ENCODE data around the gene SPEM3.

SPEM3 gene

DNA sequence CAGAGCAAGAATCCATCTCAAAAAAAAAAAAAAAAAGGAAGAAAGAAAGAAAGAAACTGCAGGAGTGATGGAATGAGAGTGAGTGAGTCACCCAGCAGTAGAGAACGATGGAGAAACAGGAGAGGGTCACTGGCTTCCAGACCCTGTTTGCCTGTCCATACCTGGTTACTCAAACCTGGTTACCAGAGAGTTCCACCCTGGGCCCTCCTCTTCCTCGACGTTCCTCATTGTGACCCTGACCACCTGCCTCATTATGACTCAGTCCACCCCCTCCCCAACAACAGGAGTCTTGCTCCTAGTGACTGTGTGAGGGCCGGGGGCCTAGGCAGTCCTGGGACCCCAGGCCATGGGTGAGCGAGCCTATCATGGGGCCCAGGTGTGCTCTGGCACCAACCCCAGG lies at the start of gene SPEM3:
Gene SPEM3 (plus strand): TSS at position 301 of the 400 bp plus-strand sequence. CDS start 46 bp downstream, at position 347.
- no peak for DNase-seq (ENCODE audit: low spot score)

DNA sequence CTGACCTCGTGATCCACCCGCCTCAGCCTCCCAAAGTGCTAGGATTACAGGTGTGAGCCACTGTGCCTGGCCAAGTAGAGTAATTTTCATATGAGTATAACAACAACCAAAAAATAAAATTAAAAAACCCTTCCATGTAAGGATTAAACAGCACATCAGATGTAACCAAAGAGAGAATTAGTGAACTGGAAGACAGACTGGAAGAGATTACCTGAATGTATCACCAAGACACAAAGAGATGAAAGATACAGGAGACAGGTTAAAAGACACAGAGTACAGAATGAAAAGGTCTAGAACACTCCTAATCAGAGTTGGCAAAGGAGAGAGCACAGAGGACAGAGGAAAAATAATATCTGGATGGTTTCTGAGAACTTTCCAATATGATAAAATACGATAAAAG lies 49.5 kb upstream of the SPEM3 start:
- no peak for DNase-seq (ENCODE audit: low spot score)

DNA sequence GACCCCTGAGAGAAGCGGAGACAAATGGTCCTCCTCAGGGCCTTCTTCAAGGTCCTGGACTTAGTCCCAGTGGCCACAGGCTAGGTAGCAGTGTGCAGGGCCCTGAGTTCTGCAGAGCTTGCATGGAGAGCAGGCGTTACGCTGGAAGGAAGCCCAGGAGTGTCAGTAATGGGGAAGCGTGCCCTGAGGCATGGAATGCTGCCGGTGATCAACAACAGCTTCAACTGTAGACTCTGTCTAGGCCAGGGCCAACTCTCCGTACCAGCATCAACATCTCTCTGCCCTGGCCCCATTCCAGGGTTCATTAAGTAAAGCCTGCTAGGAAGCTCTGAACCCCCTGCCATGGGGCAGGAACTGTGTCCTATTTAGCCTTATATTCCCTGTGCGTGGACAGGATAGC lies 48.3 kb upstream of the SPEM3 start:
- DNase-seq (ENCODE audit: low spot score), result no peak

DNA sequence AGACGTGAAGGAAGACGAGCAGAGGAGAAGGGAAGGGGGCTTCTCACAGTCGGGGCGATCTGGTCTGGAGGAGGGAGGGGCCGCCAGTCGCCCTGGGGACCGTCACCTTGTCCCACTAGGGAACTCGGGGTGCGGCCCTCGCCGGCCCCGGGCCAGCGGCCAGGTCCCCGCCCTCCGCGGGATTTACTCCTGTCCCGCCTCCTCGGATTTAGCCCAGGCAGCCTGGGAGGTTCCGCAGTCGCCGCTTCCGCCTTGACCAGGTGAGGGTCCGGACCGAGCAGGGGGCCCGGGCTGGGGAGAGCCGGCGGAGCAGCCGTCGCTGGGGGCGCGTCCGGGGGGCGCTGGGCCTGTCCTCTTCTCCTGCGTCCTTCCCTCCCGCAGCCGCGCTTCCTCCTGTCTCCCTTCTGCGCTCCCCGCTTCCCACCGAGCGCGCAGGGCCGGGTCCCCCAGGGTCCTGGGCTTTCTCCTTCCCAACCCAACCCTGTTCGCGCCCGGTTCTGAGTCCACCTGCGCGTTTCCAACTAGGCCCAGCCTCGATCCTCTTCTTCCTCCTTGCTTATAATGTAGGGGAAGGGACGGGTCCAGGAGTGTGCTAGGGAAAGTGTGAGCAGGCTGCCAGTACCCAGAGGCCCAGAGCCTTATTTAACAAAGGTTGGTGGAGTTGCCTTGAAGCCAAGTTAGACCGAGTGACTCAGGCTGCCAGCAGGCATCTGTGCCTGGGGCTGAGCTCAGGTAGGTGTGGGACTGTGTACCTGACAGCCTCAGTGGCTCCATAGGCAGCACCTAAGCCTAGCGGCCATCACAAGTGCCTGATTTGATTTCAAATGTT lies 47.6 kb upstream of the SPEM3 start, which contains the start of gene TNK1:
Gene TNK1 (plus strand): TSS at position 235 of the 829 bp plus-strand sequence. CDS start 1,838 bp downstream, outside the sequence.
- no peak for DNase-seq (ENCODE audit: low spot score)

DNA sequence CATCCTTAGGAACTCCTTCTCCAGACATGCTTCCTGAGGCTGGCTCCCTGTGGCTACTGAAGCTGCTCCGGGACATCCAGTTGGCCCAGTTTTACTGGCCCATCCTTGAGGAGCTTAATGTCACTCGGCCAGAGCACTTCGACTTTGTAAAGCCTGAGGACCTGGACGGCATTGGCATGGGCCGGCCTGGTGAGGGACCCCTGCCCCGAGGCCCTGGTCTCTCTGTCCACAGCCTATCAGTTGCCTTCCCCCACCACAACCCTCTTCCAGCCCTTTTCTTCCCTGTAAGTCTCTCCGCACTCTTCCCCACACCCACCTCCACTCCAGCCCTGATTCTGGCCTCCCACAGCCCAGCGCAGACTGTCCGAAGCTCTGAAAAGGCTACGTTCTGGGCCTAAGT lies 45.8 kb upstream of the SPEM3 start:
- DNase-seq (ENCODE audit: low spot score), result no peak

DNA sequence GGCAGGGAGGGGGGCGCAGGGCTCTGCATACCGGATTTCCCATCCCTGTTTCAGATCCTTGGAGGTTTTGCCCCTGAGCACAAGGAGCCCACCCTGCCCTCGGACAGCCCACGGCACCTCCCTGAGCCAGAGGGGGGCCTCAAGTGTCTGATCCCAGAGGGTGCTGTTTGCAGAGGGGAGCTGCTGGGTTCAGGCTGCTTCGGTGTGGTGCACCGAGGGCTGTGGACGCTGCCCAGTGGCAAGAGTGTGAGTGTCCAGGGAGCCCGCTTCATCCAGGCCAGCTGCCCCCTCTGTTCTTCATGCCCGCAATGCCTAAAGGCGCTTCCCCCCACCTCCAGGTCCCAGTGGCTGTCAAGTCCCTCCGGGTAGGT lies 45.3 kb upstream of the SPEM3 start:
- no peak for DNase-seq (ENCODE audit: low spot score)

DNA sequence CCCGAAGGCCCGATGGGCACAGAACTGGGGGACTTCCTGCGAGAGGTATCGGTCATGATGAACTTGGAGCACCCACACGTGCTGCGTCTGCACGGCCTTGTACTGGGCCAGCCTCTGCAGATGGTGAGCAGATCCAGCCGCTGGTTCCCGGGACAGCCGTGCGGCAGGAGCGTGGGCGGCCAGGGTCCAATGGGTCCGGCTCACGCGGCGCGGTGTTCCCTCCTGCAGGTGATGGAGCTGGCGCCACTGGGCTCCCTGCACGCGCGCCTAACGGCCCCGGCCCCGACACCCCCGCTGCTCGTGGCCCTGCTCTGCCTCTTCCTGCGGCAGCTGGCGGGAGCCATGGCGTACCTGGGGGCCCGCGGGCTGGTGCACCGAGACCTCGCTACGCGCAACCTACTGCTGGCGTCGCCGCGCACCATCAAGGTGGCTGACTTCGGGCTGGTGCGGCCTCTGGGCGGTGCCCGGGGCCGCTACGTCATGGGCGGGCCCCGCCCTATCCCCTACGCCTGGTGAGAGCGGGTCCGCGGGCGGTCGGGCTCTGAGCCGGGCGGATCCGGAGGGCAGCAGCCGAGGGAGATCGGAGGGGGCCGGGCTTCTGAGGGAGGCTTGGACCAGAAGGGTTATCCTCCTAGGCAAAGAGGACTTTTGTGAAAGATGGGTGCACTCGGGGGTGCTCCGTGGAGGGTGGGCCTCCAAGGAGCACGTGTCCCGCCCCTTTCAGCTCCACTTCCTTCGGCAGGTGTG lies 44.7 kb upstream of the SPEM3 start:
- no peak for DNase-seq (ENCODE audit: low spot score)

DNA sequence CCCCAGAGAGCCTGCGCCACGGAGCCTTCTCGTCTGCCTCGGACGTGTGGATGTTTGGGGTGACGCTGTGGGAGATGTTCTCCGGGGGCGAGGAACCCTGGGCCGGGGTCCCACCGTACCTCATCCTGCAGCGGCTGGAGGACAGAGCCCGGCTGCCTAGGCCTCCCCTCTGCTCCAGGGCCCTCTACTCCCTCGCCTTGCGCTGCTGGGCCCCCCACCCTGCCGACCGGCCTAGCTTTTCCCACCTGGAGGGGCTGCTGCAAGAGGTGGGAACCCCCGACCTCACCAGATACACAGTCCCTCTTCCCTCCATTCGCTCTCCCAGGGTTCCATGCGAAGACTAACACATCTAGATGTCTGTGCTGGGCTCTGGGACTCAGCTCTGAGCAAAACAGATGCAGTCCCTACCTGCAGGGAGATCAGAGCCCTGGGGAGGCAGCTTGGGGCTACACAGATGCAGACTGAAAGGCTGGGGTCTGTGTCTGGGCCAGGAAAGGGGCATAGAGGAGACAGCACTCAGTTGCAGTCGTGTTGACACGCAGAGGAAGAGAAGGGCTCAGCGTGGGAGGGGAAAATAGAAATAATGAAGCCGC lies 44.1 kb upstream of the SPEM3 start:
- DNase-seq (ENCODE audit: low spot score), result no peak

DNA sequence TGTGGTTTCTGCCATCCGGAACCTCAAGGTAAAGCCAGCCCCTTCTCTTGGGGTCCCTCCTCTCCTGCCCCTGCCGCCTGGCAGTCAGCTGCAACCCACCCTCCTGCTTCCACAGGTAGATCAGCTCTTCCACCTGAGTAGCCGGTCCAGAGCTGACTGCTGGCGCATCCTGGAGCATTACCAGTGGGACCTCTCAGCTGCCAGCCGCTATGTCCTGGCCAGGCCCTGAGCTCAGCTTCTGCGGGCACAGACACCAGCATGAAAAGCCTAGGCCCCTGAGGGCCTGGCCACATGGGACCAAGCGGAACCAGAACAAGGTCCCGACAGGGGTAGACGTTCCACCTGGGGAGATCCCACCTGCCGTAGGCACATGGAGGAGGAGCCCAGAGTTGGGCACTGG lies 39.8 kb upstream of the SPEM3 start:
- no peak for DNase-seq (ENCODE audit: low spot score)

DNA sequence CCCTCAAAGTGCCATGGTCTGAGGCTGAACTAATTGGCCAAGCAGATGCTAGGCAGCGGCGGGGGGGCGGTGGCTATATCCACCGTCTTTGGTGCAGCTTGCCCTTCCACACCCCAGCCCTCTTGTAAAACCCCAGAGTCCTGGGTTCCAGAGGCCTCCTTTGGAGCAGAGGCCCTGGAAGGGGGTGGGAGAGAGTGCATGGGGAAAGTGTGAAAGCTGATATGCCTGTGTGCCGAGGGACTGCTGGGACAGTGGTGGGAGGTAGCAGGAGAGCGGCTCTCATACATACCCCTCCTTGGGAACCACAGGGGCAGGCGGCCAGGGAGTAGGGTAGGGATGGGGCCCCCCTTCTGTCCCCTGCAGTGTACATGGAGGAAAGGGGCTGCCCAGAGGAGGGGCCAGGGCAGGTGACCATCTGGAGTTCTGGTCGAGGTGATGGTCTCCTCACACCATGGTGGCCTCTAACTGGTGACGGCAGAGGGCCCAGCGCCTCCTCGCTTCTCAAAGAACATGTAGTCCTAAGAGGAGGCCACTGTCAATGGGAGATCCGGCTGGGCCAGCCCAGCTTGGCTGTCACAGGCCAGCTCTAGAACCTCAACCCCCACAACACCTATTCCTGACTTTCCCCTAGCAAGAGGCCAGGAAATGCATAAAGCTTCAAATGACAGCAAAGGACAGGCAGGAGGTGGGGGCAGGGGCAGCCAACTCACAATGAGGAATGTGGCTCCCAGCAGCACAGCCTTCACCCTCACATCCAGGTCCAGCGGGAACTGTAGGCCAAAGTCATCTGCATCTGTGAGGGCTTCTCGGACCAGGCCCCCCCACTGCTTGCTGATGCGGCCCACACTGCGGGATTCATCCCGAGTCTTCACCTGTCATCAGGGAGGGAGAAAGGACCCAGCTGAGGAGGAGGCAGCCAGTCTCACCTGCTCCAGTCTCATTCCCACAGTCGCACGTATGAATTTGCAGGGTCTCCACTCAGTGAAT lies 38.4 kb upstream of the SPEM3 start:
- no peak for DNase-seq (ENCODE audit: low spot score)

DNA sequence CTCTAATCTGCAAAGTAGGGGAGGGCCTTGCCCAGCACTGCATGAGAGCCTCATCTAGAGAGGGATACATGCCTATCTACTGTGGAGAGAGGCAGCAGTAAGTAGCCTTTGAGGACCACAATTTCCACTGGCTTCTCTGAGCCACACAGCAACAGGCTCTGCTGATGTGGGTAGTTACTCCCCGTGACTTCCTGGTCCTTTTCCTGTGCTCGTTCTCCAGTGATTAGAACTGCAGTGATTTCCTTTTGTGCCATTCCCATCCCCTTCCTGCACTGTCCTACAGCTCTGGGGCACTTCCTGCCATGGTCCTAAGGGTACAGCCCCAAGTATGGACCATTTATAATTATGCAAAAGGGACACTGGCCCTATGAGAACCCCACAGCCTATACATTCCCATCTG lies 37.4 kb upstream of the SPEM3 start:
- no peak for DNase-seq (ENCODE audit: low spot score)

DNA sequence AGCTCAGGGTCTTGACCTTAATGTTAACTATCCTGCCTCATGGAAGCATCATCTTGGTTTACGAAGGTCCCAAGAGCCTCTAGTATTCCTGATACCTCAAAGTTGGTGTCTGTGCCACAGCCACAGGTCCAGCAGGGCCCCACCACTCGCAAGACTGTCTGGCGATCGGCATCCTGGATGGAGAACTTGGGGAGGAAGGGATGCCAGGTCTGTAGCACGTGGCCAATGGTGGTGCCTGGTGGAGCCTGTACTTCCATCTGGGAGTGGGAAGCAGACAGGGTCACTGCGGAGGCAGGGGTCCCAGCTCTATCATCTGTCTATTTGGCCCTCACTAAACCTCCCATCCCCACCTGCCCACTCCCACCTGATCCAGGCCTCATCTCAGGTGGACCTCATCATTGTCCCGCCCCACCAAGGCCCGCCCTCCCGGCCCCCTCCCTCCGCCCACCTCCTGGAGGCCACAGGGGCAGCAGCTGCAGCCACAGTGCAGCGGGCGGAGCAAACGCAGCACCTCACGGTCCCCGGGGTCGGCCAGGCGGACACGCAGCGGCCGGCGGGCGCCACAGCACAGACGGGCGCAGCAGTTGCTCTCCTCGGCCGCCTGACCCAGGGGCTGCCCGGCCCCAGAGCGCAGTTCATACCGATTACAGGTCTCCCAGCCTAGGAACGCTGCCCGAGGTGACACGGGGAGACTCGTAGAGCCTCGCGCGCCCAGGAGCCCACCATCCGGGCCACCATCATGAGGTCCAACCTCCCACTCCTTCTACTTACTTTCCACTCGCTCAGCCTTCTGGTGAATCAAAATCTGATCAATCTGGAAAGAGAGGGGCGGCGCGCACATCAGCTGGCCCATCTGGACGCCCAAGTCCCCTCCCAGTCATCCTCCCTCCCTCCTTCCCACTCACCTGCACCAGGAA lies 35.7 kb upstream of the SPEM3 start:
- DNase-seq (ENCODE audit: low spot score), result no peak

DNA sequence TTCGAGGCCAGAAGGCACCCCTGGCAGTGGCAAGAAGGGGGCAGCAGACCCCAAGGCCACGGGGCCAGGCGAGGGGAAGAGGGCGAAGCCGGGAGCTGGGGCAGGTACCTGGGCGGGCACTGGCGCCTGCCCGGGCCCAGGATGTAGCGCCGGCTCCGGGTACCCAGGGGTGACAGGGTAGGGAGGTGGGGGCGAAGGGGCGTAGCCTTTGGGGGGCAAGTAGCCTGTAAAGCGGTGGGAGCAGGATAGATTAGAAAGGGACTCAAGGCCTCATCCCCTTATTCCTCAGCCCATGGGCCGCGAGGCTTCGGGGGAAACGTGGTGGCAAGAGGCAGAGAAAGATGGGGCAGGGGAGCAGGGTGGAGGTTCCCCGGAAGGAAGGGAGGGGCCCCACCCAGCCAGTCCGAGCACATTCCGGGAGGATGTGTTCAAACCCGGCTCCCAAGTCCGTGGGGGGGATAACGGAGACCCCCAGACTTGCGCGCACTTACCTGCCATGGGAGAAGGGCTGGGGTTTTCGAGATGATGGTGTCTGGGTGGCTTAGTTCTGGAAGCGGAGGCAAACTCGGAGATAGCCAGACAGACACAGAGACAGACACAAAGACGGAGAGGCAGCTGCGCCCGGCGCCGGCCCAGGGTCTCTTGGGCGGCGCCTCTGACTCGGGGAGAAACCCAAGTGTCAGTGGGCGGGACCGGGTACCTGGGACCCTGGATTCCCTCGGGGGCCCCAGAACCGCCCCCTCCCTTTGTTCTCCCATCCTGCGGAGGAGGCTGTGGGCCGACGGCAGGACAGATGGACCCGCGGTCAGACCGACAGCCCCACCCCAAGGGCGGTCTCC lies 34.8 kb upstream of the SPEM3 start:
- no peak for DNase-seq (ENCODE audit: low spot score)

DNA sequence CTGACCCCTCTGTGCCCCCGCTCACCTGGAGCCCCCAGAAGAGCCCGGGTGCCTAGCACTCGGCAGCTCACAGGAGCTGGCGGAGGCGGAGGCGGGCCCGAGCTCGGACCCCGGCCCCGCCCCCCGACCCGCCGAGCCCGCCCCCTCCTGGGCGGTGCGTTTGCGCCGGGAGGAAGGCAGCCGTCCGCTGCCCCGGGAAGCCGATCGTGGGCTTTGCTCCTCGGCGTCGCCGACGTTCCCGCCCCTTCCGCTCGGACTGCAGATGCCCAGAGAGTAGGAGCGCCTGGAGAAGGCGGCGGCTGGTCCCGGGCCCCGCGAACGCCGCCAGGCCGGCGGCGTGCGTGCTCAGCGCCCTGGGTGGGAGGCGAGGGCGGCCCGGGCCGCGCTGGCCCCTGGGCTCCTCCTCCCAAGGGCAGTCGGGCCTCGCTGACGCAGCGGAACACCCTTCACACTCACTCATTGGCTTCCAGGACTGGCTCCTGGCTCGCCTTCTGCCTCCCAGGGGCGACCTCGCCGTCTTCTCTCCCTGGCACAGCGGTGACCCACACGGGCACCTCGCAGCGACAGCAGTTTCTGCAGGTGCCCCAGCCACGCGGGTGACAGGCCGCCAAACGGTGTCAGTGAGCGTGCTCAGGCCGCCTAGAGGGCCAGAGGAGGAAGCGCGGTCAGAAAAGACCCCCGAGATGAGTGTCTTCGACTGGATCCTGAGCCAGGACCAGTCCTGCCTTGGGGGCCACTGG lies 34.0 kb upstream of the SPEM3 start, which contains the start of gene PLSCR3:
Gene PLSCR3 (minus strand): TSS at position 74 of the 740 bp plus-strand sequence. CDS start 415 bp downstream, outside the sequence.
- DNase-seq (ENCODE audit: low spot score), result peak; percentile 77

DNA sequence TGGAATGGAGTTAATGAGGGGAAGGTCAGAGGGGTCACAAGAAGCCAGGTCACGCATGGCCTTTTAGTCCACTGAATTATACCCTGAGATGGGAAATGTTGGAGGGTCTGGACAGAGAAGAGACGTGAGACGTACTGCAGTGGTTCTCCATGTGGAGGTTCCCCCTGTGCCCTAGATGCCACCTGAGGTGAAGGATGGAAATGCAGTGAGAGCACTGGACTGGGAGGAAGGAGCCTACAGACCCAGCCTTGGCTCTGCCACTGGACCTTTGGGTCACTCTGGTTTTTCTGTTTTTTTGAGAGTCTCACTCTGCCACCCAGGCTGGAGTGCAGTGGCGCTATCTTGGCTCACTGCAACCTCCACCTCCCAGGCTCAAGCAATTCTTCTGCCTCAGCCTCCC lies 32.5 kb upstream of the SPEM3 start:
- DNase-seq (ENCODE audit: low spot score), result no peak

DNA sequence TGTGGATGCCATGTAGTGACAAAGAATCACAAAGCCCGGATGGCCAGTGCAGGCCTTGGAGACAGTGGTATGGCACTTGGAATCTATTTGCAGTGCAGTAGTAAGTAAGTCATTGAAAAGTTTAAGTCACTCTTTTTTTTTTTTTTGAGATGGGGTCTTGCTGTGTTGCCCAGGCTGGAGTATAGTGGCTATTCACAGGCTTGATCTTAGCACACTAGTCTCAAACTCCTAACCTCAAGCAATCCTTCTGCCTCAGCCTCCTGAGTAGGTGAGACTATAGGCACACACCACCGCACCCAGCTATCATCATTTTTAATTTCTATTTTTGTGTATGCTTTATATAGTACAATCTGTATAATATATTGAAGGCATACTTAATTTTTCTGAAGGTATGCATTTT lies 30.0 kb upstream of the SPEM3 start:
- DNase-seq (ENCODE audit: low spot score), result no peak

DNA sequence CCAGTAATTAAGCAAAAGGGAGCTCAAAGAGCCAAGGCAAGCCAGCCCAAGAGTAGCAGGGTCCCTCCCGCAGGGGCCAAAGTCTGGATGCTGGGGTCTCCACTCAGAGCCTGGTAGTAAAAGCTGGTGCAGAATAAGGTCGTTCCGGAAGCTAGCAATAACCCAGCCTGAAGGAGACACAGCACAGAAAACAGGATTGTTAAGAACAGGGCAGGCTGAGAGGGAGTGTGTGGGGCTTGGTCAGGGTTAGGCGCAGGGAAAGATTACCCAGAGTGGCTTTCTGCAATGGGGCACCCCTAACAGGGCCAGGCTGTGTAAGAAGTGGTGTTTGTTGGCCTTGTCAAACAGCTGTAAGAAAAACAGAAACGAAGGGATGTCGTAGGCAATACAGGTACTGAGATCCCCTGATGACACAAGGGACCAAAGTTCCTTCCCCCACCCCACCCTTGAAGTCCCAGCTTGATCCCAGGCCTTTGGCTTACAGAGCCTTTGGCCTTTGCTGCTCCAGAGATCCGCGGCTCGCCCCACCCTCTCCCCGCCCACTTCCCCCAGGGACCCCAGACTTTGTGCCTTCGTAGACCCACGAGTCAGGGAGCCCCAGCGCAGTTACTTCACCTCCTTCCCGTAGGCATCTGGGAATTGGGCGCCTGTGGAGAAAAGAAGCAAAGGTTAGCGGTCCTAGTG lies 25.5 kb upstream of the SPEM3 start:
- DNase-seq (ENCODE audit: low spot score), result peak; percentile 32

DNA sequence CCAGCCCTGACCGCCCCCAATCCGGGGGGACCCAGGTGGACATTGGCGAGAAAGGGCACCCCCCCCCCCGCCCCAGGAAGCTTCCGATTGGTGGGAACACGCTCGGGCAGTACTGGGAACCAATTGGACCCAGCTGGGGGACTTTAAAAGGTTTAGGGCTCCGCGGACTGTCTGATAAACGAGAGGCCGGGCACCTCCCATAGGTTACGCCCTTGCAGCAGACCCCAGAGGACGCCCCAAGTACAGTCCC lies 25.0 kb upstream of the SPEM3 start:
- DNase-seq (ENCODE audit: low spot score), result peak; percentile 48
